ENCODE measurements around the gene IFIT5.

IFIT5 gene

DNA sequence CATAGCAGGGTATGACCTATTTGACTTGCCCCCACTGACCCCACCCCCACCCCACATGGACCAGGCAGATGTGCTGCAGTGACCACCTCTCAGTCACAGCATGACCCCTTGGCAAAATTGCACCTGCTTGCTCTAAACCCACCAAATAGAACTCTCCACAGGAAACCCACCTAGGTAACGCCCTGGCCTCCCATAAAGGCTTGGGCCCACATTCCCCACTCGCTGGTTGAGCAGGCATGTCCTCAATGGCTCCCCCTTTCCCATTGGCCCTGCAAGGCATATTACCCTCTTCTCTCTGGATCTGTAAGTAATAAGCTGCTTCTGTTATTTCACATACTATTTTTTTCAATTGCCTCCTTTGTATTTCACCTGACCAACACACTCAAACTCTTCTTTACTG lies 19.2 kb upstream of the IFIT5 start:
- no peaks in the 10 kb centered on the region for H3K36me3 ChIP-seq (ENCODE audit: control insufficient read depth, low read length)
- H3K27ac ChIP-seq (ENCODE audit: low read depth, low read length): no peak overlapping the region
- TF ChIP-seq CTCF (IDR thresholded peaks at IDR 0.05; ENCODE audit: low read depth, low read length, poor library complexity, severe bottlenecking) (no peak), EZH2phosphoT487 (IDR thresholded peaks at IDR 0.05; ENCODE audit: borderline replicate concordance, low read length) (no peak)
- no peaks in the 10 kb centered on the region for H4K20me1 ChIP-seq (ENCODE audit: control insufficient read depth, insufficient read depth, low read depth, low read length)
- H3K4me3 ChIP-seq (ENCODE audit: low read length): no peak overlapping the region
- no peaks in the 10 kb centered on the region for H3F3A ChIP-seq (ENCODE audit: control insufficient read depth, insufficient read depth)
- no peaks in the 10 kb centered on the region; the same call in 1 of the 2 replicates for H3K9me2 ChIP-seq (replicated peaks; ENCODE audit: control insufficient read depth, low read length)
- H3K4me1 ChIP-seq (ENCODE audit: control insufficient read depth, low read length): peaks cover 11% of the 10 kb centered on the region
- no peaks in the 10 kb centered on the region for H3K27me3 ChIP-seq (ENCODE audit: control insufficient read depth, low read length)
- no peak overlapping the region for H3K4me2 ChIP-seq (ENCODE audit: low read length)
- H3K9me3 ChIP-seq (ENCODE audit: control insufficient read depth, insufficient read depth, low read length): no peaks in the 10 kb centered on the region
- no peaks in the 10 kb centered on the region for H3K79me2 ChIP-seq (ENCODE audit: control insufficient read depth, low read length)

DNA sequence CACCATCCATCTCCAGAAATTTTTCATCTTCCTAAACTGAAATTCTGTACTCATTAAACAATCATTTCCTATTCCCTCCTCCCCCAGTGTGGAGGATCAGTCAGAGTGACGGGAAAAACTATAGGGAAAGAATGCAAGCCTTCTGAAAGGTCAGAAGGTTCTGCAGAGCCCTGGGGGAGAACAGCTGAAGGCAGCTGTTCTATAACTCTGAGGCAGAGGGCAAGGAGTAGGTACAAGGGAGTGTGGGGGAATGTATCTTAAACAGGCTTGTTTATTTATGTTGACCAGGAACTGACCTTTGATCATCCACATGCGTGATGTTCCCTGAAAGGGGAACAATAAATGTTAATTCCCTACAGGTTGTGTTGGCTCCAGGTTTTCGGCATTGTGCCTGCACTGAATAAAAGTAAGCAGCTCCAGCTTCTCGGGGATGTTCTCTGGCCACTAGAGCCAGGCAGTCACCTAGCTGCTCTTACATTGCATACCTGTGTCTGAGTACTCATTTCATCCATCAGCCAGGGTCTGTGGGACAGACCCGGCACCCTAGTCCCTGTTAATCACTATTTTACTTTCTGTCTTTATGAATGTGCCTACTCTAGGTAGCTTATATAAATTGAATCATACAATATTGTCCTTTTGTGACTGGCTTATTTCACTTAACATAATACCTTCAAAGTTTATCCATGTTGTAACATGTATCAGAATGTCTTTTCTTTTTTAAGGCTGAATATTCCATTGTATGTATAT lies 16.2 kb upstream of the IFIT5 start:
- Histone ChIP-seq H3K9me2 (replicated peaks; ENCODE audit: control insufficient read depth, low read length) (no peaks in the 10 kb centered on the region), H3K36me3 (ENCODE audit: control insufficient read depth, low read length) (no peaks in the 10 kb centered on the region), H3K79me2 (ENCODE audit: control insufficient read depth, low read length) (no peaks in the 10 kb centered on the region), H3K9me3 (ENCODE audit: control insufficient read depth, insufficient read depth, low read length) (no peaks in the 10 kb centered on the region), H3K27ac (ENCODE audit: low read depth, low read length) (no peak overlapping the region), H3F3A (ENCODE audit: control insufficient read depth, insufficient read depth) (no peaks in the 10 kb centered on the region), H3K4me2 (ENCODE audit: low read length) (no peak overlapping the region), H4K20me1 (ENCODE audit: control insufficient read depth, insufficient read depth, low read depth, low read length) (no peaks in the 10 kb centered on the region), H3K27me3 (ENCODE audit: control insufficient read depth, low read length) (no peaks in the 10 kb centered on the region), H3K4me1 (ENCODE audit: control insufficient read depth, low read length) (no peaks in the 10 kb centered on the region), H3K4me3 (ENCODE audit: low read length) (no peak overlapping the region)
- TF ChIP-seq EZH2phosphoT487 (IDR thresholded peaks at IDR 0.05; ENCODE audit: borderline replicate concordance, low read length) (no peak), CTCF (IDR thresholded peaks at IDR 0.05; ENCODE audit: low read depth, low read length, poor library complexity, severe bottlenecking) (no peak)

GRCh38 chr10:89399956-89400355 lies 14.4 kb upstream of the IFIT5 start:
- Histone ChIP-seq H3K36me3 (ENCODE audit: control insufficient read depth, low read length) (no peaks in the 10 kb centered on the region), H3K9me3 (ENCODE audit: control insufficient read depth, insufficient read depth, low read length) (no peaks in the 10 kb centered on the region), H4K20me1 (ENCODE audit: control insufficient read depth, insufficient read depth, low read depth, low read length) (no peaks in the 10 kb centered on the region), H3K27me3 (ENCODE audit: control insufficient read depth, low read length) (no peaks in the 10 kb centered on the region), H3K4me2 (ENCODE audit: low read length) (no peak overlapping the region), H3K27ac (ENCODE audit: low read depth, low read length) (no peak overlapping the region), H3K79me2 (ENCODE audit: control insufficient read depth, low read length) (no peaks in the 10 kb centered on the region), H3K4me1 (ENCODE audit: control insufficient read depth, low read length) (no peaks in the 10 kb centered on the region), H3F3A (ENCODE audit: control insufficient read depth, insufficient read depth) (no peaks in the 10 kb centered on the region), H3K9me2 (replicated peaks; ENCODE audit: control insufficient read depth, low read length) (no peaks in the 10 kb centered on the region), H3K4me3 (ENCODE audit: low read length) (no peak overlapping the region)
- TF ChIP-seq EZH2phosphoT487 (IDR thresholded peaks at IDR 0.05; ENCODE audit: borderline replicate concordance, low read length) (no peak), CTCF (IDR thresholded peaks at IDR 0.05; ENCODE audit: low read depth, low read length, poor library complexity, severe bottlenecking) (no peak)

All from DOHH2 (cell line).